T-cell (primary cell): ENCODE measurements around the gene TMEM86B. TPM values are rescaled to one million over a fixed set of nuclear protein-coding genes. Genes with fewer than 3 reads are reported as not detected.

Source experiments
- ATAC-seq, 4 experiments: fragments of 200-7000 bp in 3 of 4; fragments of 150-1000 bp in 1 of 4; cut with Tn5 transposase; replicated peaks in 1 of 4; 1 replicate in 3 of 4; 2 replicates in 1 of 4; pipeline ENCODE4 v1.10.0; 2021; ENCODE audit warnings: moderate library complexity in 3 of 4, mild to moderate bottlenecking in 2 of 4, moderate number of reproducible peaks in 1 of 4
- CTCF ChIA-PET, 2 donors: fragments of 300-600 bp; sonication (Branson Sonifier 250); formaldehyde crosslinking; loops; one replicate each; lab custom pipeline; 2022; ENCODE audit warnings: antibody characterized with exemption in 2 of 2; lab: Charles Lee
- POLR2A ChIA-PET, 2 donors: fragments of 300-600 bp; sonication (Branson Sonifier 250); formaldehyde crosslinking; loops; one replicate each; lab custom pipeline; 2022; ENCODE audit warnings: antibody characterized with exemption in 2 of 2; lab: Charles Lee
- DNase-seq, 35 experiments: peaks; one replicate each; pipeline versions ENCODE4 v3.0.0 to v3.0.0-alpha.2; 2013 to 2023
- H3K27ac ChIP-seq: one replicate; pipeline ENCODE4 v1.5.1; 2013; ENCODE audit warnings: low read length
- H3K27me3 ChIP-seq, 2 experiments: replicated peaks in 1 of 2; 1 replicate in 1 of 2; 2 replicates in 1 of 2; pipeline versions ENCODE4 v1.6.1 to v1.7.0; 2013; ENCODE audit warnings: low read length in 1 of 2, mixed read lengths in 1 of 2; ENCODE audit not compliant: control insufficient read depth in 2 of 2, insufficient read depth in 2 of 2; ENCODE audit errors: extremely low read depth in 1 of 2
- H3K36me3 ChIP-seq, 2 donors: 1 replicate in 1 of 2; 2 replicates in 1 of 2; pipeline versions ENCODE4 v1.6.1 to v1.7.0; 2013; ENCODE audit warnings: low read length in 1 of 2; ENCODE audit not compliant: control insufficient read depth in 2 of 2, insufficient read depth in 1 of 2; ENCODE audit errors: extremely low read depth in 1 of 2
- H3K4me1 ChIP-seq, 2 experiments: 1 replicate in 1 of 2; 2 replicates in 1 of 2; pipeline versions ENCODE4 v1.6.1 to v1.7.0; 2013; ENCODE audit warnings: low read length in 2 of 2, mixed read lengths in 1 of 2; ENCODE audit not compliant: insufficient read depth in 2 of 2, control insufficient read depth in 1 of 2; ENCODE audit errors: extremely low read depth in 1 of 2
- H3K4me3 ChIP-seq, 2 donors: 1 replicate in 1 of 2; 2 replicates in 1 of 2; pipeline versions ENCODE4 v1.5.1 to v1.7.0; 2013; ENCODE audit warnings: mild to moderate bottlenecking in 2 of 2, low read length in 1 of 2, moderate library complexity in 1 of 2; ENCODE audit not compliant: control insufficient read depth in 1 of 2; ENCODE audit errors: extremely low read depth in 1 of 2
- H3K9me3 ChIP-seq: 2 replicates; pipeline ENCODE4 v1.7.0; 2013
- H3K27ac Mint-ChIP-seq, 2 donors: one replicate each; pipeline ENCODE4 v1.8.0; 2020 to 2021; ENCODE audit warnings: mild to moderate bottlenecking in 2 of 2, mixed read lengths in 2 of 2
- H3K27me3 Mint-ChIP-seq, 2 donors: one replicate each; pipeline ENCODE4 v1.8.0; 2021 to 2022; ENCODE audit warnings: mixed read lengths in 2 of 2
- H3K36me3 Mint-ChIP-seq: one replicate; pipeline ENCODE4 v1.8.0; 2021; ENCODE audit warnings: mixed read lengths
- H3K4me1 Mint-ChIP-seq, 3 donors: one replicate each; pipeline ENCODE4 v1.8.0; 2020 to 2022; ENCODE audit warnings: mixed read lengths in 3 of 3, mild to moderate bottlenecking in 1 of 3
- H3K4me3 Mint-ChIP-seq, 3 donors: one replicate each; pipeline ENCODE4 v1.8.0; 2020 to 2022; ENCODE audit warnings: mild to moderate bottlenecking in 3 of 3, mixed read lengths in 3 of 3, moderate library complexity in 3 of 3
- H3K9me3 Mint-ChIP-seq, 3 donors: one replicate each; pipeline ENCODE4 v1.8.0; 2020 to 2022; ENCODE audit warnings: mixed read lengths in 3 of 3
- WGBS: methylation state at CpG from one replicate; pipeline ENCODE4 v1.1.5; 2013; ENCODE audit warnings: missing lambda C conversion rate; ENCODE audit not compliant: insufficient coverage; 5-methylcytosine and 5-hydroxymethylcytosine counted together
- total RNA-seq, 35 experiments: library from RNA in 6 of 35; stranded (reverse) in 6 of 35; fragments of 120-200 nt in 1 of 35; gene quantifications; one replicate each; pipeline versions ENCODE4 v1.2.1 to v1.2.4 and lab custom pipeline; 2013 to 2026

Gene TMEM86B
- total RNA-seq, 5 donors from 2014 or later (not counting 1 experiment from before 2014, with no cell fraction given) = 10.6 to 22.4 (median 18.2) TPM

DNA sequence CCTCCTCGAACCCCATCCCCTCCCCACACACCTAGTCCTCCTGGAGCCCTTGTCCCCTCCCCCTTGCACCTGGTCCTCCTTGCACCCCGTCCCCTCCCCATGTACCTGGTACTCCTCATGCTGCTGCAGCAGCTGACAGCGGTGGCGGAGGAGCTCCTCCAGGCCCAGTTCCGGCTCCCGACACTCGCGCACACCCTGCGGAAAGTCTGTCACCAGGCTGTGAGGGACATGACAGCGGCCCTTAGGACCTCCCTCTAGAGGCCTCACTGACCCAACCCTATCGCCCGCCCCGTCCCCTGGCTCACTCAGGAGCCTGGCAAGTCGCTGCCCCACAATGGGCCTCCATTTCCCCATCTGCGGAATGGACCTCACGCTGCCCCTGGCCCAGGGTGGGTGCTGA, 36.6 kb upstream of the TMEM86B start:
- DNase-seq (no peak), ATAC-seq (no peak)
- CTCF ChIA-PET = no interaction called here
- Histone ChIP-seq H3K27ac (no peak overlapping the region), H3K27me3 (no peaks in the 10 kb centered on the region), H3K9me3 (no peaks in the 10 kb centered on the region), H3K4me3 (no peak overlapping the region), H3K36me3 (peaks cover 7 to 8% of the 10 kb centered on the region in 2 donors), H3K4me1 (peaks cover 0 to 2% of the 10 kb centered on the region in 2 experiments)
- no peak overlapping the region for H3K27ac Mint-ChIP-seq
- H3K4me3 Mint-ChIP-seq = no peak overlapping the region
- peaks cover 24% of the 10 kb centered on the region for H3K36me3 Mint-ChIP-seq
- H3K27me3 Mint-ChIP-seq = no peaks in the 10 kb centered on the region
- peaks cover 0 to 6% (median 5%) of the 10 kb centered on the region in 3 donors for H3K9me3 Mint-ChIP-seq
- WGBS = 99% methylated on average over 14 of the region's 16 CpGs
- peaks cover 0 to 8% (median 4%) of the 10 kb centered on the region in 3 donors for H3K4me1 Mint-ChIP-seq
- POLR2A ChIA-PET = no interaction called here

DNA sequence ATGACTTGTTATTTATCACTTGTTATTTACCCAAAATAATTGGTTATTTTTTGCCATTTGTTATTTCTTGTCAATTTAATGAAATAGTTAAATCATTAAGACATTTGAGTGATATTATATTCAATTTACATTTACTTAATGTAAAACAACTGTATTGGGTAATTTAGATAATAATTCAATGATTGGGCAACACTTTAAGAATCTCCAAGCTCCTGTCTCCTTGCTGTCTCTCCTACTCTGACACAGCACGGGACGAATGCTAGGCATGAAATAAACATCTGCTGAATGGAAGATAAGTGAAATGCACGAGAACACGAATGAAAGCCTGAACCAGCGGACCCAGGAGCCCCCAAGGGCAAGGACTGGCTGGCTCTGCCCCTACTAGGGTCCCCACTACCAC, 36.0 kb upstream of the TMEM86B start:
- DNase-seq (no peak), ATAC-seq (no peak)
- no peak overlapping the region for H3K4me3 Mint-ChIP-seq
- H3K36me3 Mint-ChIP-seq = peaks cover 20% of the 10 kb centered on the region
- no peak overlapping the region for H3K27ac ChIP-seq
- 100% methylated on average over 2 of the region's 5 CpGs for WGBS
- no peaks in the 10 kb centered on the region for H3K27me3 Mint-ChIP-seq
- ChIA-PET CTCF (no interaction called here), POLR2A (no interaction called here)
- no peak overlapping the region for H3K27ac Mint-ChIP-seq
- H3K4me3 ChIP-seq = no peak overlapping the region
- peaks cover 0 to 6% (median 5%) of the 10 kb centered on the region in 3 donors for H3K9me3 Mint-ChIP-seq
- H3K4me1 Mint-ChIP-seq = peaks cover 3 to 11% (median 6%) of the 10 kb centered on the region in 3 donors
- H3K4me1 ChIP-seq = peaks cover 0 to 8% of the 10 kb centered on the region in 2 experiments
- no peaks in the 10 kb centered on the region for H3K27me3 ChIP-seq
- H3K9me3 ChIP-seq = no peaks in the 10 kb centered on the region
- H3K36me3 ChIP-seq = peaks cover 6 to 8% of the 10 kb centered on the region in 2 donors

DNA sequence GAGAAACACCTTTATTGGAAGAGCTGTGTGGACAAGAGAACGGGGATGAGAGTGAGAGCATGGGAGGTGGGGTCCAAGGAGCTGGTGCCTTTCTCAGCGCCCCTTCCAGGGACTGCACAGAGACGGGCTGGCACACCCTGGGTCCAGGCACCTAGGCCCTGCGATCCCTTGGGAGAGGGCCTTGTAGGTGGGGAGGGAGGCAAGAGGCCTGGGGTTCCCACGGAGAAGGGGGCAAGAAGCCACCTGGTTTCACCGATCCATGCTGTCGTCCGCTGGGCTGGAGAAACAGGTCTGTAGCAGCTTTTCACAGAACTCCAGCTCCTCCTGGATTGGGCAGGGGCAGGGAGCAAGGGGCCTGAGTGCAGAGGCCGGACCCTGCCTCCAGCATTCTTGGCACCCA, 33.8 kb upstream of the TMEM86B start:
- no peak for ATAC-seq
- Histone ChIP-seq H3K4me3 (no peak overlapping the region), H3K4me1 (peaks cover 0 to 17% of the 10 kb centered on the region in 2 experiments), H3K27ac (no peak overlapping the region), H3K36me3 (peaks cover 4 to 8% of the 10 kb centered on the region in 2 donors), H3K27me3 (no peaks in the 10 kb centered on the region), H3K9me3 (no peaks in the 10 kb centered on the region)
- H3K4me3 Mint-ChIP-seq = no peak overlapping the region
- ChIA-PET CTCF (no interaction called here), POLR2A (no interaction called here)
- H3K36me3 Mint-ChIP-seq = peaks cover 12% of the 10 kb centered on the region
- DNase-seq = no peak
- H3K27ac Mint-ChIP-seq = no peak overlapping the region
- H3K27me3 Mint-ChIP-seq = no peaks in the 10 kb centered on the region
- 100% methylated on average over 9 of the region's 9 CpGs for WGBS
- peaks cover 0 to 6% (median 5%) of the 10 kb centered on the region in 3 donors for H3K9me3 Mint-ChIP-seq
- H3K4me1 Mint-ChIP-seq = peaks cover 9 to 17% (median 15%) of the 10 kb centered on the region in 3 donors

DNA sequence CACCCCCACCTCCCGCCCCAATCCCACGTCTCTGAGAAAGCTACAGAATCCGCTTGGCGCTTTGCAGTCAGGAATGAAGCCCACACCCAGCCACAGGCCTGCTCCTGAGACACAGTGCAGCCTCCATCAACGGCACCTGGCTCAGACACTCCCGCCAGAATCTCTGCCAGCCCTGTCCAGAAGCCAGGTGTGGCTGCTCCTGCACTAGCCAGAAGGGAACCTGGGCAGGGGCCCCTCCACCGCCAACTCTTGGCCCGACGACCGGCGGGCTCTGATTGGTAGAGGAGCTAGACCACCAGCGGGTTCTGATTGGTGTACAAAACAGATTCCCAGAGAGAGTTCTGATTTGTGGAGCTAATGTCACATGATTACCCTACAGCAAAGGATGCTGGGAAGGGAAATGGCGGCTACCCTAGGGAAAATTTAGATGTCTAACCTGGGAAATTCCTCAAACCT, 33.1 kb upstream of the TMEM86B start:
- POLR2A ChIA-PET = no interaction called here
- no peaks in the 10 kb centered on the region for H3K27me3 Mint-ChIP-seq
- ATAC-seq (no peak), DNase-seq (no peak)
- Histone ChIP-seq H3K36me3 (peaks cover 4 to 6% of the 10 kb centered on the region in 2 donors), H3K9me3 (no peaks in the 10 kb centered on the region), H3K27me3 (no peaks in the 10 kb centered on the region), H3K27ac (no peak overlapping the region), H3K4me3 (no peak overlapping the region), H3K4me1 (peaks cover 3 to 23% of the 10 kb centered on the region in 2 experiments)
- H3K9me3 Mint-ChIP-seq = peaks cover 0 to 6% (median 5%) of the 10 kb centered on the region in 3 donors
- peaks cover 15 to 23% (median 22%) of the 10 kb centered on the region in 3 donors for H3K4me1 Mint-ChIP-seq
- CTCF ChIA-PET = no interaction called here
- no peak overlapping the region for H3K27ac Mint-ChIP-seq
- H3K4me3 Mint-ChIP-seq = no peak overlapping the region
- H3K36me3 Mint-ChIP-seq = peaks cover 10% of the 10 kb centered on the region
- 95% methylated on average over 6 of the region's 13 CpGs for WGBS

DNA sequence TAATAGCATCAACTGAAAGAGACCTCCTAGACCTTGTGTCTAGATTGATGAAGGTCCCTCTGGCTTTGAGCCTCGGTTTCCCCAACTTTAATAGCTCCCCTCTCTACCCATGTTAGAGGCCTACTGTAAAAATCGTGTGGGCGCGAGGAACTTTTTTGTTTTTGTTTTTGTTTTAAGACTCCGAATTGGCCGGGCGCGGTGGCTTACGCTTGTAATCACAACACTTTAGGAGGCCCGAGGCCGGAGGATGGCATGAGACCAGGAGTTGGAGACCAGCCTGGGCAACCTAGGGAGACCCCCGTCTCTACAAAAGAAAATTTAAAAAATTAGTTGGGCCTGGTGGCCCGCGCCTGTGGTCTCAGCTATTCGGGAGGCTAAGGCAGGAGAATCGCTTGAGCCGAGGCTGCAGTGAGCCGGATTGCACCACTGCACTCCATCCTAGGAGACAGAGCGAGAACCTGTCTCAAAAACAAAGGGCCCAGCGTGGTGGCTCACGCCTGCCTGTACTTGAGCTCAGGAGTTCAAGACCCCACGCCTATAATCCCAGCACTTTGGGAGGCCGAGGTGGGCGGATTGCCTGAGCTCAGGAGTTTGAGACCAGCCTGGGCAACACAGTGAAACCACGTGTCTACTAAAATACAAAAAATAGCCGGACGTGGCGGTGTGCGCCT, 31.1 kb upstream of the TMEM86B start:
- peaks cover 32 to 42% (median 39%) of the 10 kb centered on the region in 3 donors for H3K4me1 Mint-ChIP-seq
- no peaks in the 10 kb centered on the region for H3K9me3 Mint-ChIP-seq

DNA sequence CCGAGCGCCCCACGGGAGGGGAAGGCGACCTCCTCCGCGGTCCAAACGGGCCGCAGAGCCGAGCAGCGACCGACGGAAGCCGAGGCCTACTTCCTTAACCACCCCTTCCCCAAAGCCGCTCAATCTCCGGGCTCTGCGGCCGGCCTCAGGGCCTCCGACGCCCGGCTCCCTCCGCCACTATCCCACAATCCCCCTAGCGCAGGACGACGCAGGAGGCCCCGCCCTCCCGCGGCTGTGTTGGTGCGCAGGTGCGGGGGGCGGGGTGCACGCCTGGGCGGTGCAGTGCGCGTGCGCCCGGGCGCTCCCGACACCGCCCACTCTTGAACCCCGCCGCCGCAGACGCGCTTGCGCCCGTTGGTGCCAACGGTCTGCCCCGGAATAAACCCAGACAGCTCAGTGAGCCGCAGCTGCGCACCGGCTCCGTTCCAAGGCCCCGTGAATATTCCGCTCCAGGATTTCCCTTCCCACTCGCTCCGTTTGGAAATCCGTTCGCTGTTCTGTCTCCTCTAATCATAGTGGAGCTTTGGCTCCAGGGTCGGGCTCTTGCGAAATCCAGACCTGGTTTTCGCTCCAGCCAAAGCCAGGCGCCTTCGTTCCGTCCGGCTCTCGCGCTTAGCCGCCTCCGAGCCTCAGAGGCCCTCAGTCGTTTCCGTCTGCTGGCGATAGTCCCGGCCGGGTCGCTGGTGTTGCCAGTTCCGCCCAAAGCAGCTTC, 30.4 kb upstream of the TMEM86B start, which contains the start of gene PPP6R1:
Gene PPP6R1 (minus strand): TSS at position 190 of the 712 bp plus-strand sequence. CDS start 11,914 bp downstream, outside the sequence.
- H3K36me3 ChIP-seq = peaks cover 4 to 6% of the 10 kb centered on the region in 2 donors
- no peaks in the 10 kb centered on the region for H3K9me3 ChIP-seq
- H3K4me1 ChIP-seq = peaks cover 23 to 49% of the 10 kb centered on the region in 2 experiments
- peak within 1 kb of the TSS; percentile 94 for H3K27ac ChIP-seq
- peak within 1 kb of the TSS; percentile 96 to 100 (median 97) for H3K4me3 Mint-ChIP-seq
- ATAC-seq (peak; percentile 81 to 83 (median 82)), DNase-seq (peak; percentile 84 to 98 (median 91))
- H3K27me3 Mint-ChIP-seq = no peaks in the 10 kb centered on the region
- peaks cover 4% of the 10 kb centered on the region for H3K36me3 Mint-ChIP-seq
- H3K9me3 Mint-ChIP-seq = no peaks in the 10 kb centered on the region
- ChIA-PET CTCF (interaction anchor here (0.6 to 1.3 kb wide), 4 partner anchors 21 to 374 kb away, joined by 4 to 8 read pairs (median 5); partner anchors contain the start of genes HSPBP1 (in 1 of the 2) and KMT5C (in 1 of the 2)), POLR2A (interaction anchor here (0.6 to 1.5 kb wide), 7 partner anchors 18 to 1709 kb away, joined by 3 to 10 read pairs (median 3); partner anchors contain the start of gene HSPBP1 (in 1 of the 2))
- WGBS = under 1% methylated on average over 64 of the region's 76 CpGs
- H3K27ac Mint-ChIP-seq = peak within 1 kb of the TSS; percentile 99
- peak within 1 kb of the TSS; percentile 79 to 86 for H3K4me3 ChIP-seq
- H3K27me3 ChIP-seq = no peaks in the 10 kb centered on the region
- H3K4me1 Mint-ChIP-seq = peaks cover 38 to 48% (median 46%) of the 10 kb centered on the region in 3 donors

More for the DNA sequence above, 31.1 kb upstream of the TMEM86B start:
- Histone ChIP-seq H3K36me3 (peaks cover 4 to 6% of the 10 kb centered on the region in 2 donors), H3K27ac (peak overlapping the region; percentile 94), H3K27me3 (no peaks in the 10 kb centered on the region), H3K4me3 (peak overlapping the region; percentile 76 to 86), H3K4me1 (peaks cover 21 to 44% of the 10 kb centered on the region in 2 experiments), H3K9me3 (no peaks in the 10 kb centered on the region)
- WGBS = 51% methylated on average over 24 of the region's 29 CpGs
- Mint-ChIP-seq H3K27ac (peak overlapping the region; percentile 94 to 99), H3K36me3 (peaks cover 4% of the 10 kb centered on the region), H3K4me3 (peak overlapping the region; percentile 83 to 100 (median 91)), H3K27me3 (no peaks in the 10 kb centered on the region)
- no peak for DNase-seq
- ATAC-seq = no peak
- POLR2A ChIA-PET = interaction anchor here (0.6 to 1.5 kb wide), 7 partner anchors 18 to 1709 kb away, joined by 3 to 10 read pairs (median 3); partner anchors contain the start of gene HSPBP1 (in 1 of the 2)
- CTCF ChIA-PET = interaction anchor here (1.0 to 1.3 kb wide), 4 partner anchors 20 to 80 kb away, joined by 4 to 8 read pairs (median 5); partner anchors contain the start of genes HSPBP1 (in 1 of the 2) and KMT5C (in 1 of the 2)
